K562 (cell line): ENCODE data around the gene TP53BP1. TPM values are rescaled to one million over a fixed set of nuclear protein-coding genes. Genes with fewer than 3 reads are reported as not detected.

Experiments used
- ATAC-seq: fragments of 200-7000 bp; cut with Tn5 transposase; 3 replicates; pipeline ENCODE4 v1.9.1; 2020; ENCODE audit warnings: moderate library complexity
- BruUV-seq: library from RNA; stranded (reverse); fragments of 400-500 nt; replicated peaks from 2 replicates; lab custom pipeline; 2021; lab: Mats Ljungman, UMichigan
- CTCF ChIA-PET: fragments of 300-600 bp; formaldehyde crosslinking; extraction: SDS; loops from one replicate; lab custom pipeline; 2021; ENCODE audit warnings: low intra/inter-chr PET ratio; lab: Yijun Ruan, JAX
- POLR2A ChIA-PET: fragments of 300-600, 350-650 bp; sonication (Branson Sonifier 250); formaldehyde crosslinking; extraction: SDS; loops from one replicate; lab custom pipeline; 2021; ENCODE audit warnings: antibody characterized with exemption, inconsistent platforms; lab: Yijun Ruan, JAX
- DNase-seq, 4 experiments: peaks; one replicate each; pipeline versions ENCODE4 v3.0.0 to v3.0.0-alpha.2; 2011 to 2018; ENCODE audit warnings: low spot score in 3 of 4, mixed read lengths in 3 of 4; ENCODE audit errors: extremely low read depth in 1 of 4
- FAIRE-seq: peaks from 2 replicates; lab custom pipeline; 2011; peaks lifted over from hg19 to GRCh38; lab: Jason Lieb, UNC
- H2AFZ ChIP-seq: 2 replicates; pipeline ENCODE4 v1.6.0; 2011; ENCODE audit warnings: low read depth, low read length, control low read depth, inconsistent platforms
- H3K27ac ChIP-seq: fragments of 200-600 bp; 3 replicates; pipeline ENCODE4 v1.8.0; 2011; ENCODE audit warnings: low read depth, mild to moderate bottlenecking, control low read depth, inconsistent platforms, low read length, moderate library complexity, mixed read lengths; ENCODE audit errors: extremely low read depth
- H3K27me3 ChIP-seq, 2 experiments: fragments of 300-600 bp in 1 of 2; 2 replicates in 1 of 2; 3 replicates in 1 of 2; pipeline versions ENCODE4 v1.6.0 to v1.8.0; 2011; ENCODE audit warnings: inconsistent platforms in 2 of 2, low read length in 2 of 2, mild to moderate bottlenecking in 1 of 2, mixed read lengths in 1 of 2, moderate library complexity in 1 of 2; ENCODE audit not compliant: control insufficient read depth in 2 of 2, insufficient read depth in 2 of 2
- H3K36me3 ChIP-seq: fragments of 300-600 bp; 3 replicates; pipeline ENCODE4 v1.8.0; 2011; ENCODE audit warnings: mild to moderate bottlenecking, low read length, inconsistent platforms; ENCODE audit not compliant: control insufficient read depth, insufficient read depth
- H3K4me1 ChIP-seq, 2 experiments: fragments of 200-600 bp in 1 of 2; replicated peaks in 1 of 2; 2 replicates in 1 of 2; 3 replicates in 1 of 2; pipeline versions ENCODE4 v1.5.1 to v1.8.0; 2011; ENCODE audit warnings: inconsistent platforms in 2 of 2, low read length in 2 of 2, mild to moderate bottlenecking in 1 of 2, mixed read lengths in 1 of 2, moderate library complexity in 1 of 2; ENCODE audit not compliant: control insufficient read depth in 2 of 2, insufficient read depth in 2 of 2
- H3K4me2 ChIP-seq: 2 replicates; pipeline ENCODE4 v1.6.1; 2011; ENCODE audit warnings: low read length, control low read depth, inconsistent platforms, mixed read lengths; ENCODE audit not compliant: insufficient read depth
- H3K4me3 ChIP-seq: fragments of 200-600 bp; sonication (generic), shearing (Covaris generic); 2 replicates; pipeline ENCODE4 v1.5.1; 2016; ENCODE audit warnings: control low read depth, inconsistent platforms
- H3K79me2 ChIP-seq: fragments of 200-600 bp; 3 replicates; pipeline ENCODE4 v1.8.0; 2011; ENCODE audit warnings: low read length, inconsistent platforms; ENCODE audit not compliant: control insufficient read depth, insufficient read depth
- H3K9ac ChIP-seq, 2 experiments: 2 replicates each; pipeline versions ENCODE4 v1.6.0 to v1.6.1; 2011; ENCODE audit warnings: low read depth in 2 of 2, low read length in 2 of 2, control low read depth in 1 of 2, inconsistent platforms in 1 of 2, mild to moderate bottlenecking in 1 of 2, mixed read lengths in 1 of 2; ENCODE audit not compliant: insufficient read depth in 1 of 2
- H3K9me1 ChIP-seq: one replicate; pipeline ENCODE4 v1.6.0; 2011; ENCODE audit warnings: inconsistent platforms, mild to moderate bottlenecking, low read length, moderate library complexity; ENCODE audit not compliant: control insufficient read depth, insufficient read depth
- H3K9me3 ChIP-seq: replicated peaks from 2 replicates; pipeline ENCODE4 v1.5.1; 2011; ENCODE audit warnings: low read depth, low read length, inconsistent platforms; ENCODE audit not compliant: control insufficient read depth, insufficient read depth
- H4K20me1 ChIP-seq: replicated peaks from 2 replicates; pipeline ENCODE4 v1.6.1; 2011; ENCODE audit warnings: low read length, inconsistent platforms, mixed read lengths; ENCODE audit not compliant: control insufficient read depth, insufficient read depth
- CAMTA2 ChIP-seq: fragments of 250-450 bp; sonication (Bioruptor Pico); conservative IDR thresholded peaks from 2 replicates; pipeline ENCODE4 v1.5.1; 2022
- DMBX1 ChIP-seq: fragments of 250-450 bp; sonication (Bioruptor Pico); IDR thresholded peaks from 2 replicates; pipeline ENCODE4 v1.8.0; 2022; ENCODE audit warnings: inconsistent platforms, mild to moderate bottlenecking, moderate library complexity, borderline replicate concordance
- ELF4 ChIP-seq: fragments of 450-650 bp; formaldehyde crosslinking; IDR thresholded peaks from 2 replicates; pipeline ENCODE4 v1.4.0; 2022; ENCODE audit warnings: missing genetic modification characterization
- JUN ChIP-seq, 2 experiments: sonication (generic) in 1 of 2; formaldehyde crosslinking in 1 of 2; IDR thresholded peaks; 2 replicates each; pipeline versions ENCODE4 v1.6.1 to v1.8.0; 2012 to 2022; ENCODE audit warnings: borderline replicate concordance in 2 of 2, mild to moderate bottlenecking in 2 of 2, improper control_type of control experiment in 1 of 2, low read depth in 1 of 2, low read length in 1 of 2, missing genetic modification reagents in 1 of 2
- MECOM ChIP-seq: fragments of 250-450 bp; sonication (Bioruptor Pico); IDR thresholded peaks from 2 replicates; pipeline ENCODE4 v1.8.0; 2022; ENCODE audit warnings: inconsistent platforms
- NR2F6 ChIP-seq: fragments of 450-650 bp; formaldehyde crosslinking; IDR thresholded peaks from 2 replicates; pipeline ENCODE4 v1.4.0; 2020; ENCODE audit warnings: mild to moderate bottlenecking
- POLR2B ChIP-seq: fragments of 450-650 bp; IDR thresholded peaks from 2 replicates; pipeline ENCODE4 v1.6.1; 2018; ENCODE audit warnings: low read depth; ENCODE audit not compliant: partially characterized antibody
- WGBS: fragments of 100-300 bp; shearing (Covaris generic); methylation state at CpG from one replicate; pipeline ENCODE4 v1.1.6; 2016; ENCODE audit warnings: low coverage, mixed read lengths; ENCODE audit not compliant: insufficient coverage; ENCODE audit errors: missing lambda C conversion rate; 5-methylcytosine and 5-hydroxymethylcytosine counted together
- in situ Hi-C: fragments of 300-500 bp; cut with MboI; formaldehyde crosslinking; loops from 4 replicates; pipeline ENCODE4 v1.15.0; 2018; ENCODE audit warnings: inconsistent platforms, mixed read lengths
- intact Hi-C: fragments of 100-400 bp; cut with micrococcal nuclease; formaldehyde crosslinking; loops from 2 replicates; pipeline ENCODE4 v1.14.2; 2022
- polyA plus RNA-seq, 8 experiments: library from polyadenylated mRNA; depleted of rRNA in 4 of 8; stranded (reverse) in 5 of 8; unstranded in 3 of 8; fragments of >200 nt; fragmentation: Nextera tagmentation in 2 of 8; fragmentation: Illumina TruSeq in 1 of 8; extraction: Ambion mirVana in 2 of 8; extraction: Trizol in 1 of 8; gene quantifications; 2 replicates each; pipeline versions ENCODE4 v1.2.1 to v1.2.3, GENCODE V29; 2011 to 2014; ENCODE audit warnings: inconsistent platforms in 1 of 8, missing spikeins in 1 of 8
- total RNA-seq, 7 experiments: library from RNA; depleted of rRNA in 6 of 7; stranded (reverse); fragments of >200 nt in 6 of 7; fragmentation: Illumina TruSeq in 2 of 7; extraction: Trizol in 2 of 7; gene quantifications; 2 replicates each; pipeline versions ENCODE4 v1.2.1 to v1.2.3, GENCODE V29; 2011 to 2021; ENCODE audit warnings: low replicate concordance in 1 of 7
- TF ChIP-seq, protein P1 (sequence below): fragments of 250-450 bp; sonication (Bioruptor Pico); IDR thresholded peaks from 2 replicates; pipeline ENCODE4 v1.5.0; 2021; ENCODE audit warnings: mild to moderate bottlenecking, moderate library complexity
- TF ChIP-seq, protein P2 (sequence below): fragments of 450-650 bp; formaldehyde crosslinking; IDR thresholded peaks from 2 replicates; pipeline ENCODE4 v1.4.0; 2022; ENCODE audit warnings: missing genetic modification characterization
- TF ChIP-seq, protein P3 (sequence below): fragments of 250-450 bp; sonication (Bioruptor Pico); IDR thresholded peaks from 2 replicates; pipeline ENCODE4 v1.8.0; 2022; ENCODE audit warnings: inconsistent platforms, mild to moderate bottlenecking, moderate library complexity, borderline replicate concordance

TP53BP1 gene
- total and polyA plus RNA-seq, 9 of the 15 experiments (the other 6 are each of a cell fraction or from before 2014, with no cell fraction given), result 5.7 to 63.3 (median 30.9) TPM

DNA sequence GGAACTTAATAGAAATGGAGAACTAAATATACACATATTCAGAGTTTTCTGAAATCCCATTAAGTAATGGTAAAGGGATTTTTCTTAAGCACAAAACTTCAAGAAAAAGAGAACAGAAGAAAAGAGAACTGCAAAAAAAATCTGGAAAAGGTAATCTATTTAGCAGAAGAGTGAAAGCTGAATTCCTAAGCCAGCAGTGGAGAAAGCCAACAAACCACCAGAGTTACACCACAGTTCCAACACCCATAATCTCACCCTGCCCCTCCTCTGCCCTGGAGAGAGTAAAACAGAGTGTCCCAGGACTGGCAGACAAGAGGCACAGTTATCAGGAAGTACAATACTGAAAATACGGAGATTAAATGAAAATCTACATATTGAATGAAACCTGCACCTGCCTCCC, 29.4 kb downstream of the TP53BP1 start (continued):
- TF ChIP-seq, protein P1, sequence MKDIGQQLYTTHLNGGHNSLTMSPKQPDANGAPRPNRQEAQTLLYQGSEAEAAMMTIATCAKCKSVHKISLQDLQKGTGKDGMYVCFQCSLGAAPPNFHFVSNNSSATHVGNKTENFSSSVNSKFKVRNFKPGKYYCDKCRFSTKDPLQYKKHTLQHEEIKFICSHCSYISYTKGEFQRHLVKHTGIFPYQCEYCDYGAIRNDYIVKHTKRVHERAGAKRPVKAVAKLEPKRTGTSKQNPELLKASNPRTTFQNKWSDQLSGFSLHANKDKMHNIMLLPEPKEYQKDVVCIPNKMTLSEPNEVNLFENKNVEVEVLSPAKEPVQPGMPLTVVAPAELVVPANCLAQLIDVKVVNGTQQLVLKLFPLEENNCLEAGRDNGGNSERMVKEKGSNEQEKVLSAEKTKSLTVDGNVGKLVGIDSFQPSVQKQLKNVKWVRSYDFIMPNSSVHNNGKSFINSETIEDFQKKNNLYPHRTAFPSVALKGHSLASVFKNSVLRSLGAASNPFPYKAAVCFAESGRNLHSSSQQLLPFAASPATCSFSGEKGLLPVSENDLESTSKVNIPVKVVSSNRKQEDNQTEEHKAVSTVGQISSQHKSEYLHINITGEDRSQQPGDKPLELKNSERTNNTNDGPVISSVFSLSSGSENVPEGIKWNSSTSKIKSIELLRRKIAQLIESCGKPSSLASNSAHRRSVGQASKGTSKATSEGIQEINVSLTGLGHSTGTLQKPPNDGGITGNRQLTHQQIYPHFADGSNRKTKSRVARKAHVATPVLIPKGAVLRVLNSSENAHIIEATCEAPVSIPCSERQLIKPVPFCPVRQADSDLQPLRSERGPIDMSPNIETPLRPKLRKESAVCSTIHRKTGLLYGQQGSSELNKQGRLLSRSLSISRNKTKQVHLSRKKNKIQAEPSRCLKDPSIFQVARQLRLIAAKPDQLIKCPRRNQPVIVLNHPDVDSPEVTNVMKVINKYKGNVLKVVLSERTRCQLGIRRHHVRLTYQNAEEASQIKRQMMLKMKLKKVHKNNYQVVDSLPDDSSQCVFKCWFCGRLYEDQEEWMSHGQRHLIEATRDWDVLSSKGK (CRISPR knock-in tag), result no peak

DNA sequence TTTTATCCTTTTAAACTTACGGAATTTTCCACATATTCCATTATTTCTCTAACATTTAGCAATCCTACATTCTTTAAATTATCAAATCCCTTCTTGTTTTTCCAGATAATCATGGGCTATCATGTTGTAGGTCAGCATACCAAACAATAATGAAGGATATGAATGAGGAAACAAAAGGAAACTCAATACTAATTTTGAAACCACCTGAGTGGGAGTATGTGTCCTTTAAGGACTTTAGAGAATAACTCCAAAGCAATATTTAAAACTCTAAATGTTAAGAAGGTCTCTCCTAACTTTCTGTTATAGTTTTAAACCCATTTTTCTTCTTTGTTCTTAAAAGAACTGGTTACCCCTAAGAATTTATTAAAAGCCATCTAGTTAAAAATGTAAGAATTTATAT, 43.0 kb downstream of the TP53BP1 start:
- Histone ChIP-seq H3K27me3 (no peaks in the 10 kb centered on the region), H4K20me1 (no peaks in the 10 kb centered on the region), H3K36me3 (peaks cover 15% of the 10 kb centered on the region; the same call in 2 of the 3 replicates), H3K9me1 (no peaks in the 10 kb centered on the region), H3K4me2 (no peak overlapping the region), H3K79me2 (no peaks in the 10 kb centered on the region), H2AFZ (no peak overlapping the region), H3K4me1 (no peaks in the 10 kb centered on the region), H3K4me3 (no peak overlapping the region), H3K9me3 (no peaks in the 10 kb centered on the region), H3K9ac (no peak overlapping the region), H3K27ac (no peak overlapping the region)
- intact Hi-C loops, result no loop called here
- CTCF ChIA-PET, result no interaction called here
- BruUV-seq, result no TSS peak
- FAIRE-seq (no peak), ATAC-seq (no peak), DNase-seq (no peak)
- in situ Hi-C loops, result loop anchor here (25.0 kb wide), 2 partner anchors 137 to 237 kb away; partner anchors contain the start of genes CKMT1A, CKMT1B and PPIP5K1
- POLR2A ChIA-PET, result interaction anchor here (0.6 kb wide), 1 partner anchor 82 kb away, joined by 3 read pairs; no protein-coding TSS in a partner anchor
- WGBS, result 71% methylated on average over 1 of the region's 1 CpG
- TF ChIP-seq, protein P2, sequence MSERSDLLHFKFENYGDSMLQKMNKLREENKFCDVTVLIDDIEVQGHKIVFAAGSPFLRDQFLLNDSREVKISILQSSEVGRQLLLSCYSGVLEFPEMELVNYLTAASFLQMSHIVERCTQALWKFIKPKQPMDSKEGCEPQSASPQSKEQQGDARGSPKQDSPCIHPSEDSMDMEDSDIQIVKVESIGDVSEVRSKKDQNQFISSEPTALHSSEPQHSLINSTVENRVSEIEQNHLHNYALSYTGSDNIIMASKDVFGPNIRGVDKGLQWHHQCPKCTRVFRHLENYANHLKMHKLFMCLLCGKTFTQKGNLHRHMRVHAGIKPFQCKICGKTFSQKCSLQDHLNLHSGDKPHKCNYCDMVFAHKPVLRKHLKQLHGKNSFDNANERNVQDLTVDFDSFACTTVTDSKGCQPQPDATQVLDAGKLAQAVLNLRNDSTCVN, result no peak
- TF ChIP-seq ELF4 (CRISPR knock-in tag) (no peak), JUN (IDR thresholded peaks at IDR 0.05; ENCODE audit: borderline replicate concordance, low read depth, low read length) (no peak), JUN (CRISPR knock-in tag; IDR thresholded peaks at IDR 0.05; ENCODE audit: borderline replicate concordance) (no peak), DMBX1 (CRISPR knock-in tag) (no peak), MECOM (no peak), CAMTA2 (CRISPR knock-in tag) (no peak), POLR2B (no peak), NR2F6 (CRISPR knock-in tag) (no peak)
- TF ChIP-seq, protein P3, sequence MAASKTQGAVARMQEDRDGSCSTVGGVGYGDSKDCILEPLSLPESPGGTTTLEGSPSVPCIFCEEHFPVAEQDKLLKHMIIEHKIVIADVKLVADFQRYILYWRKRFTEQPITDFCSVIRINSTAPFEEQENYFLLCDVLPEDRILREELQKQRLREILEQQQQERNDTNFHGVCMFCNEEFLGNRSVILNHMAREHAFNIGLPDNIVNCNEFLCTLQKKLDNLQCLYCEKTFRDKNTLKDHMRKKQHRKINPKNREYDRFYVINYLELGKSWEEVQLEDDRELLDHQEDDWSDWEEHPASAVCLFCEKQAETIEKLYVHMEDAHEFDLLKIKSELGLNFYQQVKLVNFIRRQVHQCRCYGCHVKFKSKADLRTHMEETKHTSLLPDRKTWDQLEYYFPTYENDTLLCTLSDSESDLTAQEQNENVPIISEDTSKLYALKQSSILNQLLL (CRISPR knock-in tag), result no peak
